Pons (tissue), 1 donor: ENCODE results near the gene SH3BP1.

Experiments
- DNase-seq: peaks from one replicate; pipeline ENCODE4 v3.0.0-alpha.2; 2016; ENCODE audit warnings: low spot score

Gene SH3BP1

GRCh38 chr22:37616201-37617083 is 23.0 kb upstream of the SH3BP1 start:
- no peak for DNase-seq

GRCh38 chr22:37617431-37617830 is 22.0 kb upstream of the SH3BP1 start:
- no peak for DNase-seq

- DNase-seq: no peak
Observed at GRCh38 chr22:37618072-37618656, 21.3 kb upstream of the SH3BP1 start.

GRCh38 chr22:37618674-37619073 is 20.8 kb upstream of the SH3BP1 start:
- no peak for DNase-seq

GRCh38 chr22:37619991-37620390 is 19.5 kb upstream of the SH3BP1 start:
- DNase-seq: no peak

GRCh38 chr22:37621352-37621860 is 18.1 kb upstream of the SH3BP1 start:
- no peak for DNase-seq

- no peak for DNase-seq
Observed at GRCh38 chr22:37623075-37624016, 16.1 kb upstream of the SH3BP1 start.

- DNase-seq: no peak
Observed at GRCh38 chr22:37624017-37624365, 15.5 kb upstream of the SH3BP1 start.

GRCh38 chr22:37624876-37625275 is 14.6 kb upstream of the SH3BP1 start:
- DNase-seq: no peak

- no peak for DNase-seq
Observed at GRCh38 chr22:37625737-37626136, 13.7 kb upstream of the SH3BP1 start.

- DNase-seq: no peak
Observed at GRCh38 chr22:37626144-37626543, 13.3 kb upstream of the SH3BP1 start.

- DNase-seq: no peak
Observed at GRCh38 chr22:37626556-37627075, 12.9 kb upstream of the SH3BP1 start.

- no peak for DNase-seq
Observed at GRCh38 chr22:37627121-37627520, 12.3 kb upstream of the SH3BP1 start.

- no peak for DNase-seq
Observed at GRCh38 chr22:37627545-37627944, 11.9 kb upstream of the SH3BP1 start.

GRCh38 chr22:37628830-37629229 is 10.6 kb upstream of the SH3BP1 start:
- no peak for DNase-seq

GRCh38 chr22:37629928-37630327 is 9.5 kb upstream of the SH3BP1 start:
- no peak for DNase-seq

- DNase-seq: no peak
Observed at GRCh38 chr22:37630839-37631435, 8.5 kb upstream of the SH3BP1 start.

- DNase-seq: no peak
Observed at GRCh38 chr22:37631448-37632173, 7.9 kb upstream of the SH3BP1 start.

GRCh38 chr22:37632174-37633088 is 7.0 kb upstream of the SH3BP1 start:
- DNase-seq: no peak

GRCh38 chr22:37633089-37633624 is 6.3 kb upstream of the SH3BP1 start:
- no peak for DNase-seq
